Esophagus squamous epithelium (tissue), 5 donors: ENCODE data around the gene PDHB. TPM values are rescaled to one million over a fixed set of nuclear protein-coding genes. Genes with fewer than 3 reads are reported as not detected.

Experiments
- DNase-seq: peaks from one replicate; lab custom pipeline; 2025; lab: John Stamatoyannopoulos, UW
- H3K27ac ChIP-seq, 4 donors: fragments of 200-600 bp; sonication (generic); one replicate each; pipeline ENCODE4 v1.5.1; 2016 to 2019; ENCODE audit warnings: mild to moderate bottlenecking in 1 of 4
- H3K27me3 ChIP-seq, 4 donors: fragments of 200-600 bp; sonication (generic); 1 replicate in 3 of 4; 2 replicates in 1 of 4; pipeline versions ENCODE4 v1.5.1 to v1.6.0; 2017 to 2021; ENCODE audit warnings: antibody characterized with exemption in 1 of 4
- H3K36me3 ChIP-seq, 3 donors: fragments of 200-600 bp; sonication (generic); one replicate each; pipeline ENCODE4 v1.5.1; 2016 to 2019
- H3K4me1 ChIP-seq, 3 donors: fragments of 200-600 bp; sonication (generic); one replicate each; pipeline ENCODE4 v1.5.1; 2017 to 2019
- H3K4me3 ChIP-seq, 4 donors: fragments of 200-600 bp; sonication (generic); 1 replicate in 3 of 4; 2 replicates in 1 of 4; pipeline ENCODE4 v1.5.1; 2016 to 2019; ENCODE audit warnings: mild to moderate bottlenecking in 2 of 4, moderate library complexity in 1 of 4
- H3K9me3 ChIP-seq, 3 donors: fragments of 200-600 bp; sonication (generic); one replicate each; pipeline ENCODE4 v1.5.1; 2016 to 2019
- CTCF ChIP-seq, 6 experiments: fragments of 450-650 bp in 4 of 6; fragments of 200-600 bp in 2 of 6; sonication (generic) in 2 of 6; IDR thresholded peaks; one replicate each; pipeline ENCODE4 v1.5.1; 2016 to 2019; ENCODE audit warnings: antibody characterized with exemption in 6 of 6, mild to moderate bottlenecking in 4 of 6, moderate library complexity in 4 of 6
- POLR2A ChIP-seq, 4 donors: fragments of 450-650 bp; IDR thresholded peaks; one replicate each; pipeline ENCODE4 v1.6.1; 2017; ENCODE audit warnings: antibody characterized with exemption in 4 of 4, mild to moderate bottlenecking in 4 of 4, moderate library complexity in 3 of 4
- WGBS, 2 donors: methylation state at CpG; one replicate each; pipeline ENCODE4 v1.1.5; 2018; 5-methylcytosine and 5-hydroxymethylcytosine counted together
- intact Hi-C: fragments of 100-400 bp; cut with DNase I; formaldehyde crosslinking; loops from one replicate; pipeline ENCODE4 v1.15.0; 2022
- total RNA-seq, 4 donors: library from RNA; depleted of rRNA; stranded (reverse); fragments of >200 nt; gene quantifications; one replicate each; pipeline ENCODE4 v1.1.0, GENCODE V29; 2016
- donor health status: DM: yes; HTN: yes; CAD: no.

The PDHB gene
- total RNA-seq, 4 donors from 2014 or later: 52.6 to 104 (median 83.0) TPM

- Histone ChIP-seq H3K27me3 (no peaks in the 10 kb centered on the region), H3K4me3 (no peak overlapping the region), H3K36me3 (peaks cover 0 to 6% (median 0%) of the 10 kb centered on the region in 3 donors), H3K9me3 (no peaks in the 10 kb centered on the region), H3K4me1 (peaks cover 0 to 14% (median 2%) of the 10 kb centered on the region in 3 donors), H3K27ac (no peak overlapping the region)
- TF ChIP-seq CTCF (IDR thresholded peaks at IDR 0.05) (no peak), POLR2A (IDR thresholded peaks at IDR 0.05) (no peak)
- WGBS, 2 donors: 77 to 90% methylated on average over 4 of the region's 4 CpGs
- intact Hi-C loops: no loop called here
- DNase-seq: no peak
Measured at GRCh38 chr3:58379351-58380073, 54.1 kb downstream of the PDHB start.

DNA sequence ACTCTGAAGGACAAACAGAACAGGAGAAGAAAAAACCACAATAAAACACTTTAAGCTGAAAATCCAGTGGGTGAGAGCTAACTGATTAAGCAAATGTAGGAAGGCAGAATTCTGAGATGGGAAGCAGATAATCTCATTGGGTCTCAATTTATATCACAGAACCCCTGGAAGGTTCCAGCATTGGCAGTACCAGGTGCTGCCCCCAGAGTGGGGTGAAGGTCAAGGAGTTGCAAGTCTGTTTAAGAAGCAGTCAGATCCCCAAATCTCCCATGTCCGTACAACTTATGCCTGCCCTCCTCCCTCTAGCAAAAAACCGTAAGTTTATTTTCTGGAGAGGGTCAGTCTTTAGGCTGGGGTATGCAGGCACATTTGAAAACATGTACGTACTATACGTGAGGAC, 55.9 kb downstream of the PDHB start:
- TF ChIP-seq CTCF (IDR thresholded peaks at IDR 0.05) (no peak), POLR2A (IDR thresholded peaks at IDR 0.05) (no peak)
- Histone ChIP-seq H3K9me3 (no peaks in the 10 kb centered on the region), H3K27me3 (no peaks in the 10 kb centered on the region), H3K27ac (no peak overlapping the region), H3K4me1 (no peaks in the 10 kb centered on the region), H3K4me3 (no peak overlapping the region), H3K36me3 (peaks cover 0 to 2% (median 0%) of the 10 kb centered on the region in 3 donors)
- DNase-seq: no peak
- intact Hi-C loops: no loop called here
- 93 to 97% methylated on average over 4 of the region's 4 CpGs for WGBS, 2 donors

Other genes with a start within 250 kb of the PDHB start
- gene DNASE1L3, start 222.9 kb downstream of the PDHB start, total RNA-seq: 10 to 100 TPM in 3 of 4 donors, 1 to 10 TPM in 1; 8.3 to 15.3 (median 11.9) TPM
- gene ABHD6, start 196.0 kb downstream of the PDHB start, total RNA-seq: 10 to 100 TPM in 1 of 4 donors, 1 to 10 TPM in 3; 5.8 to 16.5 (median 8.9) TPM
- gene RPP14, start 127.6 kb downstream of the PDHB start, total RNA-seq: 10 to 100 TPM in 3 of 4 donors, 1 to 10 TPM in 1; 8.1 to 15.5 (median 11.1) TPM
- 10 to 100 TPM in 1 of 4 donors, 1 to 10 TPM in 3; 4.5 to 10.1 (median 5.2) TPM for gene HTD2, start 127.3 kb downstream of the PDHB start, total RNA-seq
- 10 to 100 TPM in 2 of 4 donors, 1 to 10 TPM in 2; 6.5 to 25.9 (median 12.2) TPM for gene PXK, start 100.9 kb downstream of the PDHB start, total RNA-seq
- 10 to 100 TPM in 3 of 4 donors, 1 to 10 TPM in 1; 8.3 to 24.6 (median 16.2) TPM for gene KCTD6, start 58.3 kb upstream of the PDHB start, total RNA-seq
- gene ACOX2, start 103.4 kb upstream of the PDHB start, total RNA-seq: 10 to 100 TPM in 2 of 4 donors, 1 to 10 TPM in 2; 5.3 to 14.1 (median 10.0) TPM
- 10 to 100 TPM in 2 of 4 donors, 1 to 10 TPM in 2; 3.9 to 78.6 (median 10.8) TPM for gene FAM107A, start 143.6 kb upstream of the PDHB start, total RNA-seq
- gene FAM3D, start 232.9 kb upstream of the PDHB start, total RNA-seq: 100 to 1,000 TPM in 3 of 4 donors, 10 to 100 TPM in 1; 84.3 to 214 (median 128) TPM